Glomerular visceral epithelial cell (primary cell): ENCODE measurements around the gene URI1.
"Not testable (repeated sequence)": the region's sequence is repeated elsewhere in the genome, so short reads cannot be mapped to it uniquely, and the experiment has no call there.

Experiments
- DNase-seq: peaks from one replicate; pipeline ENCODE4 v3.0.0-alpha.2; 2016; ENCODE audit errors: extremely low spot score

The URI1 gene

DNA sequence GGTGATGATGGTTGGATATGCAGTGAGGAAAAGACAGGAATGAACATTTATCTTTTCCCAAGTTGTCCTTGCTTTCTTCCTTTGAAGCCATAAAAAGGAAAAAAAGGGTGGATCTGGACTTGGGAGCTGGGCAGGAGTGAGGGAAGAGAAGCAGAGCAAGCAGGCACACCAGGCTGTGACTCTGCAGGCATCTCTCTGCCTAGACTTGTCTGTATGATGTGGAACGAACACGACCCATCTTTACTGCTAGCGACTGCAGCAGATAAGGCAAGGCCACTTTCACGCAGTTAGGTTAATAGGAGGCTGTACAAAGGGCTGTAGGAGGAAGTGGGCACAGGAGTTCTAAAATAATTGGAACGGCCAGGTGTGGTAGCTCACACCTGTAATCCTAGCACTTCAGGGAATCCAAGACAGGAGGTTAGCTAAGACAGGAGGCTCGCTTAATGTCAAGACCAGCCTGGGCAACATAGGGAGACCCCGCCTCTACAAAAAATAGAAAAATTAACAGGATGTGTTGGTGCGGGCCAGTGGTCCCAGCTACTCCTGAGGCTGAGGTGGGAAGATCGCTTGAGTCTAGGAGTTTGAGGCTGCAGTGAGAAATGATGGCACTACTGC is 961 bp upstream of the URI1 start:
- DNase-seq: no peak

DNA sequence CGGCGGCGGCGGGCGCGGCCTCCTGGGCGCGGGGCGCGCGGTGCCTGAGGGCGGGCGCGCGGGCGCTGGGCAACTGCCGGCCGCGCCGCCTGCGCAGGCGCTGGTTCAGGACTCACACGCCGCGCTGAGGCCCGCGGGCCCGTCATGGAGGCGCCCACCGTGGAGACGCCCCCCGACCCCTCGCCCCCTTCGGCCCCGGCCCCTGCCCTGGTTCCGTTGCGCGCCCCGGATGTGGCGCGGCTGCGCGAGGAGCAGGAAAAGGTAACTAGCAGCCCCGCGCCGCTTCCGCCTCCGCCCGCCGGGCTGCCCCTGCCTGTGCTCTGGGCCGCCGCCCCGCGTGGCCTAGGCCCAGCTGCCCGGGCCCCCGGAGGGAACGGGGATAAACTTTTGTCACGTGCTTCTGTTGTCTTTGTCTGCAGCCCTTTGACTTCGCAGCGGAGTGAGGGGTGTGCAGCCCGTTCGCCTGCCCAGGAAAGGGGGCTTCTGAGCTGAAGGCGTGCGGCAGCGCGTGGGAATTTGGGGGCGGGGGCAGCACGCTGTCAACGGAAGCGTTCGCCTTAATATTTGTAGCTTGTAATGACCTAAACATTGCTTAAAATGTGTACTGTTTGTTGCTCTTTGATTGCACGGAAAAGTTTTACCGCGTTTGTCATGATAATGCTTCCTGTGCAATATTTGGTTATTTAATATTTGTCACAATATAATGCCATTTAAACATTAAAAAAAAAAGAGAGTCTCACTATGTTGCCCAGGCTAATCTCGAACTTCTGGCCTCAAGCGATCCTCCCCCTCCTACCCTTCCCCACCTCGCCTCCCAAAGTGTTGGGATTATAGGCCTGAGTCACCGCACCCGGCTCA is 594 bp downstream of the URI1 start:
- peak; percentile 50 for DNase-seq

DNA sequence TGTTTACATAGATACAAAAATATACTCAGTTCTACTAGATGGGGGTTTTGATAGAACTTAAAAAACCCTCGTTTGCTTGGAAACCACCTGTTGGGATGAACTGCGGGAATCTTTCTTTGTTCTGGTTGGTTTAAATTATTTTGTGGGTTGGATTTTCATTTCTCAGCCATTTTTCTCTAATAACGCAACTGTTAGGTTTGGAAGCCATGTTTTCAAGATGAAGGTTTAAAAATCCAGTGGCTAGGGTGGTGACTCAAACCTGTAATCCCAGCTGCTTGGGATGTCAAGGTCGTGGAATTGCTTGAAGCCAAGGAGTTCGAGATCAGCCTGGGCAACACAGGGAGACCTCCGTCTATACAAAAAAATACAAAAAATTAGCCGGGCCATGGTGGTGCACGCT is 1.6 kb downstream of the URI1 start:
- DNase-seq: no peak

DNA sequence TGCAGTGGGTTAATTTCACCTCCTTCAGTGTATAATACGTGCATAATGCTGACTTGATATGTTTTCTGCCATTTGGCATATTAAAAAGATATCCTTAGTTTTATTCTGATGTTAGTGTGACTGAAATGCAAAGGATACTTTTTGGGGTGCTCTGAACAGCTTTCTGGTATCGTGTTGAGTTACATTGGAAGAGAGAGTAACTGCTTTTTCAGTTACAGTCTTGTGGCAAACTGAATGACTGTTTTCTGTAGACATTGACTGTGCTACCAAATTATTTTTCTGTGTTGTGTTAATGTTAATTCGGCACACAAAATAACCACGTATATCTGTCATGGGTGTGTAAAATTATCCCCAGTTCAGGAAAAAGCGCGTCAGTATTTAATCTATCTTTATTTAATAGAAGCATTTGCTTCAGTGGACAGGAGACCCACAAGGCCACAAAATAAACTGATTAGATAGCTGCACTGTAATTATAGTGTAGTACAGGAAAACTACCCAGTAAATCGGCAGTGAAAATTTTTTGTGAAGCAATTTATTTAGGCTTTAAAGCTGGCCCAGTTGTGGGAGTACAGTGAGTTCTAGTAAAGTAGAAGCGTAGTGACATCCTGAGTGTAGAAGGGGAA is 2.5 kb downstream of the URI1 start:
- DNase-seq: no peak

DNA sequence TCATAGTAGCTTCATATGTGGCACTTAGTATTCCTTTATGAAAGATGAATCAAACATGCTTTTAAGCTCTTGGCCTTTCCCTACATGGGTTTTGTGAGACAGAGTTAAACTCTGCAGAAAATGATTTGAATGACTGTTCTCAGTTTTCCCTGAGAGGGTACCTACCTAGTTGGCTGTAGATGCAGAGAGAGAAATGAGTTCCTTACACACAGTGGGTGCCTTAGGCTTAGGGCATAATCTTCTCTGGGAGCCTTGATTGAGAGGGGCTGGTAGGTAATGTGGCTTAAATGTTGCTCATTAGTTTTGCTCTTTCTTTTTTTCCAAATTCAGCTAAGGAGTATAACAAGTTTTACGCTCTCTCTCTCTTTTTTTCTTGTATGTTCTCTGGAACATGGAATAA is 3.0 kb downstream of the URI1 start:
- no peak for DNase-seq

DNA sequence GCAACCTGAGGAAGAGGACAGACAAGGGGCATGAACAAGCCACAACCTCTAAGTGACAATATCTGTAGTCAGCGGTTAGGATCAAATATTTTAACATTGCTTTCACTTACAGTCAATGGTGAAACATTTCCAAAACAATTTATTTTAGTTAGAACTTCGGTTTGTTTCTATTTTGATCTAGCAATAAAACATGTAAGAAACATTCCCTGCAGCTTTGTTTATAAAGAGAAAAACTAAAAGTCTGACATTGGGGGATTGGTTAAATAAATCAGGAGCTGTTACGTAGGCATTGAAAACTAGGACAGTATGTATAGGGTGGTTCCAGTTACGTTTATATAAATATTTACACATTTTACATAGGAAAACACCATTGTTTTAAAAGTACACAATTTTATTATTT is 3.4 kb downstream of the URI1 start:
- DNase-seq: no peak

DNA sequence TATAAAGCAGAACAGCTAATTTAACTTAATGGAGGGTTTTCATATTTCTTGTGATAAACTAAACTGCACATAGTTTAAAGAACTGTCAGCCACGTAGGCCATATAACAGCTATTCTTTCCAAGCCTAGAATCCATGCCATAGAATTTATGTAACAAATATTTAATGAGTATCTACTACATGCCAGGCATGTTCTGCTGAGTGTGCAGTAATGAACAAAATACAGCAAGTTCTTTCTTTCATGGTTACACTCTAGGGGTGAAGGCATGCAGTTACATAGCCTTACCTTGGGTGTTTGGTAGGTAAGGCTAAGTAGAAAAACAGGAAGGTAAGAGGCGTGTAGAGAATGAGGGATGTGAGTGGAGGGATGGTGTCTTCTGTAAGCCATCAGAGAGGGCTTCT is 4.6 kb downstream of the URI1 start:
- DNase-seq: no peak

DNA sequence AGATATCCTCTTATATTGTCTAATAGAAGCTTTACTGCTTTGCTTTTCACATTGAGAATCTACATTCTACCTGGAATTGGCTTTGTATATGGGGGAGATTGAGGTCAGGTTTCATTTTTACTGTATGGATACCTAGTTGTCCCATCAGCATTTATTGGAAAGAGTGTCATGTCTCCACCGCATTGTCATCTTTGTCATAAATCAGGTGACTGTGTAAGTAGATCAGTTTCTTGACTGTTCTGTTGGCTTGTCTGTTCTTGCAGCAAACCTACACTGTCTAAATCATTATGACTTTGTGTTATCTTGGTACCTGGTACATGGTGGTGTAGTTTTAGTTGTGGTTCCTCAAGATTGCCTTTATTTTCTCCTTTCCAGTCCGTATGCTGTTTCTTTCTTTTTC is 5.8 kb downstream of the URI1 start:
- no peak for DNase-seq

DNA sequence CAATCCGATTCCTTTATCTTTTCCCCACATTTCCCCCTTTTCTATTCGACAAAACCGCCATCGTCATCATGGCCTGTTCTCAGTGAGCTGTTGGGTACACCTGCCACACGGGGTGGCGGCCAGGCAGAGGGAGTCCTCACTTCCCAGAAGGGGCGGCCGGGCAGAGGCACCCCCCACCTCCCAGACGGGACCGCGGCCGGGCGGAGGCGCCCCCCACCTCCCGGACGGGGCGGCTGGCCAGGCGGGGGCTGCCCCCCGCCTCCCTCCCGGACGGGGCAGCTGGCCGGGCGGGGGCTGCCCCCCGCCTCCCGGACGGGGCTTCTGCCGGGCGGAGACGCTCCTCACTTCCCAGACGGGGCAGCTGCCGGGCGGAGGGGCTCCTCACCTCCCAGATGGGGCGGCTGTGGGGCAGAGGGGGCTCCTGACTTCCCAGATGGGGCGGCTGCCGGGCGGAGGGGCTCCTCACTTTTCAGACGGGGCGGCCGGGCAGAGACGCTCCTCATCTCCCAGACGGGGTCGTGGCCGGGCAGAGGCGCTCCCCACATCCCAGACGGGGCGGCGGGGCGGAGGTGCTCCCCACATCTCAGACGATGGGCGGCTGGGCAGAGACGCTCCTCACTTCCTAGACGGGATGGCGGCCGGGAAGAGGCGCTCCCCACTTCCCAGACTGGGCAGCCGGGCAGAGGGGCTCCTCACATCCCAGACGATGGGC is 6.9 kb downstream of the URI1 start:
- not testable (repeated sequence) for DNase-seq

DNA sequence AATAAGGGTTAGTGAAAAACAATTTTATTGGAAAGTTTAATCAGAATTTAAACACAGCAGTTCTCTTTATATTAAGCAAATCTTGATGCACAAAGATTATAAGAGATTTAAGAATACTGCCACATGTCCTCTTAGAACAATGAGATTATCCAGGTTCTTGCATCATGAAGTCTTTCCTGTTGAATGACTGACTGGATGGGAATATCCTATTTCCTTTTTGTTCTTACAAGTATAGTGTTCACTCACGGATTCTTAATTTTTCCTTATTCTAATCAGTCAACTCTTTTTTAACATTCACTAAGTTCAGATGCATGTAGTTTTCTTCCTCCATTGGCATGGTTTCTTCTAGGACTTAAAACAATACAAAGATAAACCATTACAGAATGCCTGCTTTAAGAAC is 10.1 kb downstream of the URI1 start:
- no peak for DNase-seq

DNA sequence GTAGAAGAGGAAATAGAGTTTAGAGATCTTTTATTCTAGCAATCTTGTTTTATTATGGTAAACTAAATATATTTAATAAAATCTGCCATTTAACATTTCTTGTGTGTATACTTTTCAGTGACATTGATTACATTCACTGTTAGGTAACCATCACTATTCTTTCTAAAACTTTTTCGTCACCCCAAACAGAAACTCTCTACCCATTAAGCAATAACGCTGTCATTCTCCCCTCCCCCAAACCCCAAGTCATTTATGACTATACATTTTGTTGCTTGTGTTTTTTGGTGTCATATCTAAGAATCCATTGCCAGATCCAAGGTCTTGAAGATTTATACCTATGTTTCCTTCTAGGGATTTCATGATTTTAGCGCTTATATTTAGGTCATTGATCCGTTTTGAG is 10.6 kb downstream of the URI1 start:
- no peak for DNase-seq

DNA sequence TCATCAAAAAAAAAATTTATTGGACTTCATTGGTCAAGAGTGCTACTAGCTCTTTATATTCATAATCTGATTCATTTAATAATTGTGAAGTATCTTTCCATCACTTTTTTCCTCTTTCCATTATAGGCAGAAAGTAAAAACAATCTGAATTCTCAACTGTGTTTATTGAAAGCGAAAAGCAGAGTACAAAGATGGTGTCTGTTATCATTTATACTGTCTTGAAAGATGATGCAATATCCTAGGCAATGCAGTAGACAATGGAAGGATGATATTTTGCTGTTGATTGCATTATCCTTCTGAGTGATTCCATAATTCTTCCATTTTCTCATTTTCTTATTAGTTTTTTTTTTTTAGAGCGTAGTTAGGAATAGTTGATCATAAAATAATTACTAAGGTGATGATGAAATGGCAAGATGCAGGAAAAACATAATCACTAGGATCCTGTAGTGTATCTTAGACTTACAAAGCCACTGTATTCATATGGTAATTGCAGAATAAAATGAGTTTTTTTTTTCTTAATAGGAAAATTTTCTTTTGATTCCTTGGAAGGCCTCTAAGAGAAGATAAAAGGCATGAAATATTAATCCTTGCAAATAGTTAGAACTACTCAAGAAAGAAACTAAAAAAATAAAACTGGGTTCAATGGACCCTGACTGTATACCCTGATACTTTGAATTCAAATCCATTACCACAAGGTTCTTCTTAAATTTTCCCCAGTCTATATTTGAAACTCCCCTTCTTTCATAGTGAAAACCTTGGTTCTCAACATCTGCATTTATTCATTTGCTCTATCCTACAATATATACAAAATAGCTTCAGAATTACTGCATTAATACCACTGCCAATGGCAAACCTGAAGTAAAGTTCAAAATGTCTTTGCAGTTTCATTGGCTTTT is 11.6 kb downstream of the URI1 start:
- no peak for DNase-seq

DNA sequence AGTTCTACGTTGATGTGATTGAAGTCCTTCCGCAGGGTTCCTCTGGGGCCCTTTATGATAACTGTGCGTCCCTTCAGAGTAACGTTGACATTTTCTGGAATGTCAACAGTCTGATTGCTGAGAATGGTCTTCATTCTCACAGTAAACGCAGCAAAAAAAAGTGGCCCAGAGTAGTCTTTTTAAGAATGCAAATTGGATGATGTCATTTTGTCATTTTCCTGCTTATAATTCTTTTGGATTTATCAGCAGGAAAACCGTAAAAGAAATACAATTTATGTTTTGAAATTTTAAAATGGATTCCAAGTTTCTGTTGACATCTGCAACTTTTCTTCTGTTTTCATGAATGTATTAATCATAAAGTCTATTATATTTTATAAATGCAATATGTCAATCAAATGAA is 14.8 kb downstream of the URI1 start:
- no peak for DNase-seq

DNA sequence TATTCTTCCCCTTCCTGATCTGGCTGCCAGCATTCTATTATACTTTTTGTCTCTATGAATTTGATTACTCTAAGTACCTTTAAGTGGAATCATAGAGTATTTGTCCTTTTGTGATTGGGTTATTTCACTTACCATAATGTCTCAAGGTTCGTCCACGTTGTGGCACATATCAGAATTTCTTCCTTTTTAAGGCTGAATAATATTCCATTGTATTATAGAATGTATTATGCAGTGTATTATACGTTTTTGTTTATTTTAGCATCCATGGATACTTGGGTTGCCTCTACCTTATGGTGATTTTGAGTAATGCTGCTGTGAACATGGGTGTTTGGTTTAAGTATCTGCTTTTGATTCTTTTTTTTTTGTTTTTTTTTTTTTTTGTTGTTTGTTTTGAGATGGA is 19.3 kb downstream of the URI1 start:
- DNase-seq: no peak

DNA sequence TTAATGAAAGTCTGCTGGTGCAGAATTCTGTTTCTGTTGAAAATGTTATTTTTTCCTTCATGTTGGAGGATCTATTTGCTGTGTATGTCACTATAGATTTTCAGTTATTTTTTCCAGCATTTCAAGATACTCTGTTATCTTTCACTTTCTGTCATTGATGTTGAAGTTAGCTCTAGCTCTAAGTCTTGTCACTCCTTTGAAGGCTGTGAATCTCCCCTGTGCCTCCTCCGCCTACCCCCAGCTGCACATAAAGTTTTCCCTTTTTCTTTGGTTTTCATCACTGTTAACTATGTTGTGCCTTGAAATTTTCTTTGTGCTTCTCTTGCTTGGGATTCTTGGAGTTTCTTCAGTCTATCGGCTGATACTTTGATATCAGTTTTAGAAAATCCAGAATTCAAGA is 20.8 kb downstream of the URI1 start:
- DNase-seq: no peak

DNA sequence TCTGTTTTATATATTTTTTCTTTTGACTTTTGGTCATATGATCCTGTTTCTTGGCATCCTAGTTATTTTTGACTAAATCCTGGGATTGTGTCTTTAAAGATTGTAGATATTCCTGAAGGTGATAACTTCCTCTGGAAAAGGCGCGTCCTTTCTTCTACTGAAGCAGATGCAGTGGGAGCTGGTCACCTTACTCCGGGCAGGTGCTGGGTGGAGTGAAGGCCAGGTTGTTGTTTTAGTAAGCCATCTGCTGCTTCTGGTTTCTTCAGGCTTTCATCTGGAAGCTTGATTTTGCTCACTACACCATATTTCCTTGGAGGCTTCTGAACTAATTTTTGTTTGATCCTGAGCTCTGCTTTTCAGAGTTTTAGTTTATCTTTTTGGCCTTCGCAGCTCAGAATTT is 21.5 kb downstream of the URI1 start:
- no peak for DNase-seq

DNA sequence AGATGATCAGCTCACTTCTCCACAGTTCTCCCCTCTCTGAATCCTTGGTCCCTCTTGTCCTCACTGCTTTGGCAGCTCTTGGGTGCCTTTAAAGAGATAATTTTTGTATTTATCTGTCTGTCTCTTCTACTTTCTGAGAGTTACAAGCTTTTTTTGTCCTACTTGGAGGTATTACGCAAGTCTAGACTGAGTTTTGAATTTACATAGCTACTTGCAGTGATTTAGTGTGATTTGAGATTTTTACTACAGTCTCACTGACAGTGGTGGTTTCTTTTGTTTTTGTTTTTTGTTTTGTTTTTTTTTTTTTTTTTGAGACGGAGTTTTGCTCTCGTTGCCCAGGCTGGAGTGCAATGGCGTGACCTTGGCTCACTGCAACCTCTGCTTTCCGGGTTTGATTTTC is 22.1 kb downstream of the URI1 start:
- DNase-seq: no peak

DNA sequence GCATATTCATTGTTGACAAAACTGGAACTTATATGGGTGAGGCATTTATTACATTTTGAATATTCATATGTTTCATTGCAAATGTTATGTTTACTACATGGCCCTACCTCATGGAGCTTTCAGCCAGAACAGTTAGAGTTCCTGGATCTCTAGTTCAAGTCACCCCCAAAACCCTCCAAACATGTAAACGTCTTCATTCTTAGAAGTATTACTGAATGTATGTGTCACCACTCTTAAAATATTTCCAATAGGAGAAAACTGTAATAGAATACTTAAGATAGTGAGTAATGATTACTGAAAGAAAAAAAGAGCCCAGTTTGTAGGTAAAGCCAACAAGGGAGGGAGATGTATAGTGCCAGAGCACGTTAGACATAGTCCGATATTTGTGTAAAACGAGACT is 23.5 kb downstream of the URI1 start:
- DNase-seq: no peak

DNA sequence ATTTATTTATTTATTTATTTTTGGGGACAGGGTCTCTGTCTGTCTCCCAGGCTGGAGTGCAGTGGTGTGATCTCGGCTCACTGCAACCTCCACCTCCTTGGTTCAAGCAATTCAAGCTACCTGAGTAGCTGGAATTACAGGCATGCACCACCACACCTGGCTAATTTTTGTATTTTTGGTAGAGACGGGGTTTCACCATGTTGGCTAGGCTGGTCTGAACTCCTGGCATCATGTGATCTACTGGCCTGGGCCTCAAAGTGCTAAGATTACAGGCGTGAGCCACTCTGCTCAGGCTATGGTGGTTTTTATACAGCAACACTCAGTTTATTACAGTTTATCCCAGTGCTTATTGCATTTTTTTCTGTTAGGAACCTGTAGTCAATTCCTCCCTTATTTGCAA is 24.1 kb downstream of the URI1 start:
- DNase-seq: not testable (repeated sequence)

DNA sequence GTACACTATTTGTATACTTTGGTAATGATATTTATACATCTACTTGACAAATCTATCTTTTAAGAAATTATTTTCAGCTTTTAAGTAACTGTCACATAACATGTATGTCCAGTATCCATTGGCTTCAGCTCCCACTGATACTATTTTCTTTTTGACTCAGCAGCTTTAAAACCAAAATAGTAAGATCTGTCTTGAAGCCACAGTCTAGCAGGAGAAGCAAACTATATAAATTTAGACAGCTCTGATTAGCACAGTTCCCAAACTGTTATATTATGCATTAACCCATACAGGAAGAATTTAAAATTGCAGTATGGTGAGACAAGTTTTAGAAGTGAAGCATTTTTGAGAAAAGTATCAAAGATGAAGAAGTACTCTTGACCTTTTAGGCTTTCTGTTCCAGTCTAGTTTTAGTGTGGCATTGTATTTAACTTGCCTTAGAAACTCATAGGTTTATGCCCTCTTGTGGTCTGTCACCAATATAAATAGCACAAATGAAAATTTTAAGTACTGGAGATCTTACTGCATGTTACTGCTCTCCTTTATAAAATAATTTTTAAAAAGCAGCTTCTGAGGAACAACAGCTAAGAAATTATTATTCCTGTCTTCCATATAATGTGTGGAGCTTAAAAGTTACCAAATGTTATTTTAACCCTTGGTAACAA is 24.7 kb downstream of the URI1 start:
- no peak for DNase-seq

DNA sequence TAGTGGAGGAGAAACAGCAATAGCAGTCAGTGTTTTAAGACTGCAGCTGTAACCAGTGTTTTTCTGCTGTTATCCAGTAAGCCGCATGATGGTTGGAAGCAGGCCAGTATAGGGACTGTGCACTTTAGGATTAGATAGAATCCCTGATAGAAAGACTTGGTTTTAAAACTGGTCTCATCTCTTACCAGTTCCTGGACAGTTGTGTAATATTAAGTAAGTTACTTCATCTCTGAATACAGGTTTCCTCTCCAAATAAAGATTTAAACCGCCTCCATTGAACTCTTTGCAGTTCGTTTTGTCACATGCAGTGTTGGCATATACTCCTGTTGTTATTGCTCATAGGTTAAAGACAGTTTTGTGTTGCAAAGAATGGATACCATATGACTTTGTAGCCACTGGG is 25.6 kb downstream of the URI1 start:
- DNase-seq: no peak
